ENCODE measurements around the gene NSMCE3.

- no peak for TF ChIP-seq FOXP2 (optimal IDR thresholded peaks at IDR 0.05; ENCODE audit: control extremely low read depth, extremely low read length, insufficient read depth)
- no peak for TF ChIP-seq POLR2AphosphoS5 (IDR thresholded peaks at IDR 0.05; ENCODE audit: borderline replicate concordance, low read depth, low read length)
- TF ChIP-seq EZH2 (IDR thresholded peaks at IDR 0.05): no peak
Measured at GRCh38 chr15:29278436-29279105, 8.9 kb upstream of the NSMCE3 start.

Data from SK-N-MC (cell line).